ENCODE measurements around the gene GALNT16.

The GALNT16 gene

GRCh38 chr14:69324341-69324931, 64.5 kb downstream of the GALNT16 start:
- Mint-ChIP-seq H3K27me3 (no peaks in the 10 kb centered on the region), H3K27ac (no peak overlapping the region), H3K4me1 (ENCODE audit: low read depth) (no peaks in the 10 kb centered on the region), H3K4me3 (no peak overlapping the region), H3K36me3 (ENCODE audit: low read depth) (no peaks in the 10 kb centered on the region), H3K9me3 (no peaks in the 10 kb centered on the region)
- DNase-seq = no peak

GRCh38 chr14:69325086-69325485, 65.1 kb downstream of the GALNT16 start:
- H3K27ac Mint-ChIP-seq = no peak overlapping the region
- no peak overlapping the region for H3K4me3 Mint-ChIP-seq
- H3K36me3 Mint-ChIP-seq (ENCODE audit: low read depth) = no peaks in the 10 kb centered on the region
- no peaks in the 10 kb centered on the region for H3K4me1 Mint-ChIP-seq (ENCODE audit: low read depth)
- no peaks in the 10 kb centered on the region for H3K9me3 Mint-ChIP-seq
- DNase-seq = no peak
- no peaks in the 10 kb centered on the region for H3K27me3 Mint-ChIP-seq

- no peaks in the 10 kb centered on the region for H3K4me1 Mint-ChIP-seq (ENCODE audit: low read depth)
- H3K27ac Mint-ChIP-seq = no peak overlapping the region
- H3K9me3 Mint-ChIP-seq = no peaks in the 10 kb centered on the region
- H3K4me3 Mint-ChIP-seq = no peak overlapping the region
- no peaks in the 10 kb centered on the region for H3K27me3 Mint-ChIP-seq
- DNase-seq = no peak
- no peaks in the 10 kb centered on the region for H3K36me3 Mint-ChIP-seq (ENCODE audit: low read depth)
Observed at GRCh38 chr14:69325646-69326265, 65.8 kb downstream of the GALNT16 start.

GRCh38 chr14:69326611-69327010, 66.7 kb downstream of the GALNT16 start:
- no peak overlapping the region for H3K4me3 Mint-ChIP-seq
- H3K4me1 Mint-ChIP-seq (ENCODE audit: low read depth) = no peaks in the 10 kb centered on the region
- H3K27ac Mint-ChIP-seq = no peak overlapping the region
- no peaks in the 10 kb centered on the region for H3K27me3 Mint-ChIP-seq
- no peaks in the 10 kb centered on the region for H3K9me3 Mint-ChIP-seq
- no peaks in the 10 kb centered on the region for H3K36me3 Mint-ChIP-seq (ENCODE audit: low read depth)
- DNase-seq = no peak

- no peak for DNase-seq
- Mint-ChIP-seq H3K4me3 (no peak overlapping the region), H3K36me3 (ENCODE audit: low read depth) (no peaks in the 10 kb centered on the region), H3K27ac (no peak overlapping the region), H3K27me3 (no peaks in the 10 kb centered on the region), H3K4me1 (ENCODE audit: low read depth) (no peaks in the 10 kb centered on the region), H3K9me3 (no peaks in the 10 kb centered on the region)
Observed at GRCh38 chr14:69327507-69327906, 67.5 kb downstream of the GALNT16 start.

- no peak for DNase-seq
- Mint-ChIP-seq H3K27ac (no peak overlapping the region), H3K4me3 (no peak overlapping the region), H3K27me3 (no peaks in the 10 kb centered on the region), H3K36me3 (ENCODE audit: low read depth) (no peaks in the 10 kb centered on the region), H3K4me1 (ENCODE audit: low read depth) (no peaks in the 10 kb centered on the region), H3K9me3 (no peaks in the 10 kb centered on the region)
Observed at GRCh38 chr14:69328317-69328716, 68.4 kb downstream of the GALNT16 start.

GRCh38 chr14:69328765-69329164, 68.8 kb downstream of the GALNT16 start:
- Mint-ChIP-seq H3K4me1 (ENCODE audit: low read depth) (no peaks in the 10 kb centered on the region), H3K27me3 (no peaks in the 10 kb centered on the region), H3K4me3 (no peak overlapping the region), H3K27ac (no peak overlapping the region), H3K9me3 (no peaks in the 10 kb centered on the region), H3K36me3 (ENCODE audit: low read depth) (no peaks in the 10 kb centered on the region)
- DNase-seq = no peak

- no peaks in the 10 kb centered on the region for H3K9me3 Mint-ChIP-seq
- H3K27me3 Mint-ChIP-seq = no peaks in the 10 kb centered on the region
- no peak overlapping the region for H3K4me3 Mint-ChIP-seq
- peaks cover 9% of the 10 kb centered on the region for H3K4me1 Mint-ChIP-seq (ENCODE audit: low read depth)
- H3K36me3 Mint-ChIP-seq (ENCODE audit: low read depth) = no peaks in the 10 kb centered on the region
- no peak overlapping the region for H3K27ac Mint-ChIP-seq
- DNase-seq = no peak
Observed at GRCh38 chr14:69331206-69331605, 71.2 kb downstream of the GALNT16 start.

GRCh38 chr14:69332782-69333395, 72.9 kb downstream of the GALNT16 start:
- Mint-ChIP-seq H3K9me3 (no peaks in the 10 kb centered on the region), H3K4me3 (no peak overlapping the region), H3K4me1 (ENCODE audit: low read depth) (peaks cover 11% of the 10 kb centered on the region), H3K27me3 (no peaks in the 10 kb centered on the region), H3K36me3 (ENCODE audit: low read depth) (no peaks in the 10 kb centered on the region), H3K27ac (no peak overlapping the region)
- no peak for DNase-seq

GRCh38 chr14:69333791-69334337, 73.9 kb downstream of the GALNT16 start:
- no peak for DNase-seq
- no peaks in the 10 kb centered on the region for H3K36me3 Mint-ChIP-seq (ENCODE audit: low read depth)
- H3K4me3 Mint-ChIP-seq = no peak overlapping the region
- no peaks in the 10 kb centered on the region for H3K27me3 Mint-ChIP-seq
- H3K9me3 Mint-ChIP-seq = no peaks in the 10 kb centered on the region
- H3K4me1 Mint-ChIP-seq (ENCODE audit: low read depth) = peaks cover 11% of the 10 kb centered on the region
- no peak overlapping the region for H3K27ac Mint-ChIP-seq

GRCh38 chr14:69334576-69334975, 74.6 kb downstream of the GALNT16 start:
- no peaks in the 10 kb centered on the region for H3K36me3 Mint-ChIP-seq (ENCODE audit: low read depth)
- no peak overlapping the region for H3K4me3 Mint-ChIP-seq
- peaks cover 11% of the 10 kb centered on the region for H3K4me1 Mint-ChIP-seq (ENCODE audit: low read depth)
- no peak overlapping the region for H3K27ac Mint-ChIP-seq
- DNase-seq = no peak
- H3K27me3 Mint-ChIP-seq = no peaks in the 10 kb centered on the region
- H3K9me3 Mint-ChIP-seq = no peaks in the 10 kb centered on the region

GRCh38 chr14:69335371-69335771, 75.4 kb downstream of the GALNT16 start:
- no peak for DNase-seq
- H3K27me3 Mint-ChIP-seq = no peaks in the 10 kb centered on the region
- no peak overlapping the region for H3K4me3 Mint-ChIP-seq

GRCh38 chr14:69337984-69338383, 78.0 kb downstream of the GALNT16 start:
- Mint-ChIP-seq H3K27me3 (peaks cover 4% of the 10 kb centered on the region), H3K27ac (no peak overlapping the region), H3K36me3 (ENCODE audit: low read depth) (no peaks in the 10 kb centered on the region), H3K9me3 (no peaks in the 10 kb centered on the region), H3K4me3 (no peak overlapping the region), H3K4me1 (ENCODE audit: low read depth) (peaks cover 11% of the 10 kb centered on the region)
- DNase-seq = no peak

More at GRCh38 chr14:69335371-69335771, 75.4 kb downstream of the GALNT16 start:
- peak overlapping the region; percentile 12 for H3K27ac Mint-ChIP-seq
- H3K9me3 Mint-ChIP-seq = no peaks in the 10 kb centered on the region
- no peaks in the 10 kb centered on the region for H3K36me3 Mint-ChIP-seq (ENCODE audit: low read depth)
- peaks cover 11% of the 10 kb centered on the region for H3K4me1 Mint-ChIP-seq (ENCODE audit: low read depth)

- Mint-ChIP-seq H3K27ac (no peak overlapping the region), H3K4me3 (no peak overlapping the region), H3K9me3 (no peaks in the 10 kb centered on the region), H3K27me3 (peaks cover 4% of the 10 kb centered on the region), H3K36me3 (ENCODE audit: low read depth) (no peaks in the 10 kb centered on the region), H3K4me1 (ENCODE audit: low read depth) (peaks cover 9% of the 10 kb centered on the region)
- DNase-seq = no peak
Observed at GRCh38 chr14:69339426-69339825, 79.5 kb downstream of the GALNT16 start.

- H3K4me3 Mint-ChIP-seq = no peak overlapping the region
- H3K27ac Mint-ChIP-seq = no peak overlapping the region
- no peaks in the 10 kb centered on the region for H3K4me1 Mint-ChIP-seq (ENCODE audit: low read depth)
- peaks cover 4% of the 10 kb centered on the region for H3K27me3 Mint-ChIP-seq
- H3K36me3 Mint-ChIP-seq (ENCODE audit: low read depth) = no peaks in the 10 kb centered on the region
- H3K9me3 Mint-ChIP-seq = no peaks in the 10 kb centered on the region
- DNase-seq = no peak
Observed at GRCh38 chr14:69342928-69343525, 83.1 kb downstream of the GALNT16 start.

All from activated T-cell treated with anti-CD3 and anti-CD28 coated beads, Interleukin-2, amount 50 U/mL, for 24 hours (primary cell).